ENCODE data around the gene SFXN5. TPM values are rescaled to one million over a fixed set of nuclear protein-coding genes. Genes with fewer than 3 reads are reported as not detected.

SFXN5 gene
- total RNA-seq, 2 donors from 2014 or later: 16.6 to 18.1 TPM

GRCh38 chr2:72994991-72995380, 76.5 kb downstream of the SFXN5 start:
- H3K27me3 ChIP-seq (replicated peaks; ENCODE audit: insufficient read depth): no peaks in the 10 kb centered on the region
- H3K4me1 ChIP-seq (ENCODE audit: control insufficient read depth in 1 of 2, low read depth in 2 of 2): peaks cover 0 to 6% of the 10 kb centered on the region in 2 donors
- H3K4me3 ChIP-seq: no peak overlapping the region
- ATAC-seq (ENCODE audit: insufficient number of reproducible peaks, low FRiP score, low read depth): no peak
- no peak overlapping the region for H3K27ac ChIP-seq
- no peaks in the 10 kb centered on the region for H3K36me3 ChIP-seq
- DNase-seq (ENCODE audit: low spot score): no peak
- no peaks in the 10 kb centered on the region for H3K9me3 ChIP-seq
- no peak for TF ChIP-seq CTCF (IDR thresholded peaks at IDR 0.05)

DNA sequence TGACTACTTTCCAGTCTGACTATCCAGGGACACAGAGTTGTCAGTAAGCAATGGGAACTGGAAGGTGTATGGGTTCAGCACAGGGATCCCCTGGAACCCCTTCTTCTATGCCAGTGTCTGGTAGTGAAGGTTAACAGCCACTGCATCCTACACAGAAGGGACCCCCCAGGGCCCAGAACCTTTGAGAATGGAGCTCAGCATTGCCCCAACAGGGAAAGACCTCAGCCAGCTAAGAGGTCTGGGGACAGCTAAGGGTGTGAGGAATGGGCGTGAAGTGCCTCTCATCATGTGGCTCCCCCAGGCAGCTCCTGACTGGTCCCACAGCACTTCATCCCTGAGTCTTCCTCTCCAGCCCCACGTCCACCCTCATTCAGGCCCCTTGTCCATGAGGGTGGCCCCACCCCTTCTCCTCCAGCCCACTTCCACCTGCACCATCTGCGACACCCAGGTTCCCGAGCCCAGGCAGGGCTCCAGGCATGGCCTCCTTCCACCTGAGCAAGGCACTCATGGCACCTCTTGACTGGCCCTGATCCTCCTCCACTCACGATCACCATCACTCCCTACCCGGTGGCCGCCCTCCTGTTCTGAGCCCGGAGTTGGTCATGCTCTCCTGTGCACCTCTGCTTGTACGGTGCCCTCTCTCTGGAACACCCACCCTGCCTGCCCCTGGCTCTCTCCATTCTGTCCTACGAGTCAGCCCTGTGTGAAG, 77.1 kb downstream of the SFXN5 start:
- H3K4me1 ChIP-seq (ENCODE audit: control insufficient read depth in 1 of 2, low read depth in 2 of 2): peaks cover 0 to 11% of the 10 kb centered on the region in 2 donors
- no peak overlapping the region for H3K27ac ChIP-seq
- no peaks in the 10 kb centered on the region for H3K9me3 ChIP-seq
- DNase-seq (ENCODE audit: low spot score) (no peak), ATAC-seq (ENCODE audit: insufficient number of reproducible peaks, low FRiP score, low read depth) (no peak)
- H3K27me3 ChIP-seq (replicated peaks; ENCODE audit: insufficient read depth): no peaks in the 10 kb centered on the region
- no peak overlapping the region for H3K4me3 ChIP-seq
- no peaks in the 10 kb centered on the region for H3K36me3 ChIP-seq
- no peak for TF ChIP-seq CTCF (IDR thresholded peaks at IDR 0.05)

- no peak overlapping the region for H3K4me3 ChIP-seq
- H3K9me3 ChIP-seq: no peaks in the 10 kb centered on the region
- H3K36me3 ChIP-seq: no peaks in the 10 kb centered on the region
- no peak for DNase-seq (ENCODE audit: low spot score)
- H3K4me1 ChIP-seq (ENCODE audit: control insufficient read depth in 1 of 2, low read depth in 2 of 2): peaks cover 0 to 14% of the 10 kb centered on the region in 2 donors
- no peak overlapping the region for H3K27ac ChIP-seq
- TF ChIP-seq CTCF (IDR thresholded peaks at IDR 0.05): no peak
- ATAC-seq (ENCODE audit: insufficient number of reproducible peaks, low FRiP score, low read depth): no peak
- H3K27me3 ChIP-seq (replicated peaks; ENCODE audit: insufficient read depth): no peaks in the 10 kb centered on the region
Measured at GRCh38 chr2:72993933-72994280, 77.6 kb downstream of the SFXN5 start.

- peak; percentile 83 for TF ChIP-seq CTCF (IDR thresholded peaks at IDR 0.05)
- ATAC-seq (ENCODE audit: insufficient number of reproducible peaks, low FRiP score, low read depth) (no peak), DNase-seq (ENCODE audit: low spot score) (no peak)
Measured at GRCh38 chr2:72993147-72993932, 78.2 kb downstream of the SFXN5 start.

DNA sequence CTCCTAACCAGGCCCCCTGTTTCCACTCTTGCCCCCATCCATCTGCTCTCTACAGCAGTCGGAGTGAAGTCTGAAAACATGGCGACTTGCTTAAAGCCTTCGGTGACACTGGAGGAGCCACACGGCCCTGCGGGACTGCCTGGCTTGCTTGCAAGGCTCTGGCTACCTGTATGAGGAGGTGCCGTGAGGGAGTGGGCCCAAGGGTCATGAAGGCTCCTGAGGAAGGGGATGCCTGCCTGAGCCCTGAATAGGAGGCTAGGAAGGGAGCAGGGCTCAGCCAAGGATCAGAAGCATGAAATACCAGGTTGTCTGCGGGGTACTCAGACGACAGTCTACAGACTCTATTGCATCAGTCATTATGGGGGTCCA, 78.8 kb downstream of the SFXN5 start:
- Histone ChIP-seq H3K9me3 (no peaks in the 10 kb centered on the region), H3K27me3 (replicated peaks; ENCODE audit: insufficient read depth) (no peaks in the 10 kb centered on the region), H3K36me3 (no peaks in the 10 kb centered on the region), H3K4me1 (ENCODE audit: control insufficient read depth in 1 of 2, low read depth in 2 of 2) (peaks cover 0 to 14% of the 10 kb centered on the region in 2 donors), H3K27ac (no peak overlapping the region), H3K4me3 (no peak overlapping the region)
- DNase-seq (ENCODE audit: low spot score) (no peak), ATAC-seq (ENCODE audit: insufficient number of reproducible peaks, low FRiP score, low read depth) (no peak)
- TF ChIP-seq CTCF (IDR thresholded peaks at IDR 0.05): no peak

More at GRCh38 chr2:72993147-72993932, 78.2 kb downstream of the SFXN5 start:
- H3K27ac ChIP-seq: no peak overlapping the region
- no peaks in the 10 kb centered on the region for H3K9me3 ChIP-seq
- no peak overlapping the region for H3K4me3 ChIP-seq
- no peaks in the 10 kb centered on the region for H3K27me3 ChIP-seq (replicated peaks; ENCODE audit: insufficient read depth)
- no peaks in the 10 kb centered on the region for H3K36me3 ChIP-seq
- H3K4me1 ChIP-seq (ENCODE audit: control insufficient read depth in 1 of 2, low read depth in 2 of 2): peaks cover 0 to 14% of the 10 kb centered on the region in 2 donors
